SK-N-MC (cell line): Measurements from ENCODE around the gene POLE2.

ENCODE experiments used
- EZH2 ChIP-seq: fragments of 200-600 bp; sonication (generic); IDR thresholded peaks from one replicate; pipeline ENCODE4 v1.6.1; 2017; ENCODE audit warnings: antibody characterized with exemption
- FOXP2 ChIP-seq: optimal IDR thresholded peaks from 2 replicates; pipeline ENCODE3; 2011; ENCODE audit warnings: mild to moderate bottlenecking, moderate library complexity; ENCODE audit not compliant: insufficient read depth; ENCODE audit errors: extremely low read length, control extremely low read depth
- POLR2AphosphoS5 ChIP-seq: IDR thresholded peaks from 2 replicates; pipeline ENCODE4 v1.6.1; 2012; ENCODE audit warnings: mild to moderate bottlenecking, low read depth, low read length, borderline replicate concordance

GRCh38 chr14:49637534-49638078 lies 50.4 kb downstream of the POLE2 start:
- no peak for TF ChIP-seq EZH2
- no peak for TF ChIP-seq POLR2AphosphoS5
- TF ChIP-seq FOXP2: no peak
